ENCODE data around the gene FUT6. TPM values are rescaled to one million over a fixed set of nuclear protein-coding genes. Genes with fewer than 3 reads are reported as not detected.

FUT6 gene
- total RNA-seq, 1 experiment from 2014 or later, result not detected

GRCh38 chr19:5803752-5804515 lies 35.6 kb downstream of the FUT6 start:
- DNase-seq (ENCODE audit: low read depth, low spot score) (peak; percentile 56), ATAC-seq (peak; percentile 91)
- intact Hi-C loops (cut with micrococcal nuclease; ENCODE audit: unreplicated experiment), result loop anchor here (10.0 kb wide), 1 partner anchor 91 kb away; no protein-coding TSS in a partner anchor
- BruUV-seq (replicated peaks), result no TSS peak
- in situ Hi-C loops (cut with HindIII; ENCODE audit: low pct_unique_long_range_greater_than_20kb, low sequenced_read_pairs), result no loop called here
- no peak overlapping the region for H3K27ac ChIP-seq (ENCODE audit: low read length)
- H3K4me3 ChIP-seq (ENCODE audit: low read depth in 2 of 2, low read length in 2 of 2), result peak overlapping the region; percentile 30 to 54
- ChIA-PET CTCF (interaction anchor here (0.5 to 1.3 kb wide), 14 partner anchors 9 to 716 kb away, joined by 3 to 6 read pairs (median 4); partner anchors contain the start of gene NDUFA11), POLR2A (no interaction called here)
- H3K4me1 ChIP-seq (ENCODE audit: control insufficient read depth, insufficient read depth, low read length), result peaks cover 4% of the 10 kb centered on the region
- H3K9me3 ChIP-seq (ENCODE audit: control insufficient read depth, insufficient read depth, low read depth, low read length), result no peaks in the 10 kb centered on the region
- H3K36me3 ChIP-seq (ENCODE audit: control insufficient read depth, insufficient read depth, low read length), result no peaks in the 10 kb centered on the region
- TF ChIP-seq CTCF (IDR thresholded peaks at IDR 0.05) (peak; percentile 98), POLR2AphosphoS5 (IDR thresholded peaks at IDR 0.05; ENCODE audit: low read depth, low read length) (no peak)
- no peaks in the 10 kb centered on the region for H3K27me3 ChIP-seq (ENCODE audit: control insufficient read depth, insufficient read depth, low read length)

GRCh38 chr19:5803441-5803751 lies 36.1 kb downstream of the FUT6 start:
- no peak for DNase-seq (ENCODE audit: low read depth, low spot score)
- in situ Hi-C loops (cut with HindIII; ENCODE audit: low pct_unique_long_range_greater_than_20kb, low sequenced_read_pairs), result no loop called here
- POLR2A ChIA-PET, result no interaction called here

More at GRCh38 chr19:5803441-5803751, 36.1 kb downstream of the FUT6 start:
- no TSS peak for BruUV-seq (replicated peaks)
- no peak for ATAC-seq
- TF ChIP-seq POLR2AphosphoS5 (IDR thresholded peaks at IDR 0.05; ENCODE audit: low read depth, low read length), result no peak
- no peak for TF ChIP-seq TCF7L2 (IDR thresholded peaks at IDR 0.05; ENCODE audit: low read depth, low read length)
- TF ChIP-seq REST (IDR thresholded peaks at IDR 0.05; ENCODE audit: insufficient read depth in 1 of 2, low read depth in 2 of 2, low read length in 1 of 2), result no peak
- no peak for TF ChIP-seq SIN3A (IDR thresholded peaks at IDR 0.05; ENCODE audit: borderline replicate concordance, insufficient read depth, low read depth, low read length)
- TF ChIP-seq CTCF (IDR thresholded peaks at IDR 0.05), result no peak
- H3K4me1 ChIP-seq (ENCODE audit: control insufficient read depth, insufficient read depth, low read length), result peaks cover 4% of the 10 kb centered on the region
- CTCF ChIA-PET, result interaction anchor here (0.5 to 1.3 kb wide), 10 partner anchors 9 to 716 kb away, joined by 3 to 6 read pairs (median 4); partner anchors contain the start of gene NDUFA11
- H3K4me3 ChIP-seq (ENCODE audit: low read depth in 2 of 2, low read length in 2 of 2), result peak overlapping the region; percentile 30 to 54
- no peaks in the 10 kb centered on the region for H3K27me3 ChIP-seq (ENCODE audit: control insufficient read depth, insufficient read depth, low read length)
- no peak overlapping the region for H3K27ac ChIP-seq (ENCODE audit: low read length)
- H3K36me3 ChIP-seq (ENCODE audit: control insufficient read depth, insufficient read depth, low read length), result no peaks in the 10 kb centered on the region
- no peaks in the 10 kb centered on the region for H3K9me3 ChIP-seq (ENCODE audit: control insufficient read depth, insufficient read depth, low read depth, low read length)
- intact Hi-C loops (cut with micrococcal nuclease; ENCODE audit: unreplicated experiment), result loop anchor here (10.0 kb wide), 1 partner anchor 91 kb away; no protein-coding TSS in a partner anchor
